ENCODE measurements around the gene PRDX5. TPM values are rescaled to one million over a fixed set of nuclear protein-coding genes. Genes with fewer than 3 reads are reported as not detected.
"Not testable (repeated sequence)": the region's sequence is repeated elsewhere in the genome, so short reads cannot be mapped to it uniquely, and the experiment has no call there.

Gene PRDX5
- total RNA-seq, 3 donors from 2014 or later: 78.3 to 96.8 (median 81.0) TPM

GRCh38 chr11:64322925-64323260 lies 5.0 kb downstream of the PRDX5 start:
- no peak for ATAC-seq
- H3K36me3 Mint-ChIP-seq (ENCODE audit: insufficient read depth): peaks cover 10% of the 10 kb centered on the region
- no peaks in the 10 kb centered on the region for H3K9me3 Mint-ChIP-seq
- DNase-seq: no peak
- H3K27me3 Mint-ChIP-seq (ENCODE audit: low read depth): no peaks in the 10 kb centered on the region
- no peak overlapping the region for H3K4me3 Mint-ChIP-seq
- H3K4me1 Mint-ChIP-seq (ENCODE audit: low read depth): peaks cover 12% of the 10 kb centered on the region

- Mint-ChIP-seq H3K36me3 (ENCODE audit: insufficient read depth) (peaks cover 10% of the 10 kb centered on the region), H3K4me3 (no peak overlapping the region), H3K27me3 (ENCODE audit: low read depth) (no peaks in the 10 kb centered on the region), H3K4me1 (ENCODE audit: low read depth) (peaks cover 9% of the 10 kb centered on the region), H3K9me3 (no peaks in the 10 kb centered on the region)
- DNase-seq (no peak), ATAC-seq (no peak)
These were observed 5.5 kb downstream of the PRDX5 start for GRCh38 chr11:64323373-64323772.

- not testable (repeated sequence) for H3K4me3 Mint-ChIP-seq; H3K4me1 Mint-ChIP-seq (ENCODE audit: low read depth); DNase-seq; H3K9me3 Mint-ChIP-seq; ATAC-seq; H3K27me3 Mint-ChIP-seq (ENCODE audit: low read depth); H3K36me3 Mint-ChIP-seq (ENCODE audit: insufficient read depth)
These were observed 6.1 kb downstream of the PRDX5 start for GRCh38 chr11:64323984-64324383.

- ATAC-seq (no peak), DNase-seq (no peak)
- Mint-ChIP-seq H3K4me3 (no peak overlapping the region), H3K9me3 (no peaks in the 10 kb centered on the region), H3K27me3 (ENCODE audit: low read depth) (no peaks in the 10 kb centered on the region), H3K4me1 (ENCODE audit: low read depth) (no peaks in the 10 kb centered on the region), H3K36me3 (ENCODE audit: insufficient read depth) (peaks cover 10% of the 10 kb centered on the region)
These were observed 7.0 kb downstream of the PRDX5 start for GRCh38 chr11:64324692-64325469.

- Mint-ChIP-seq H3K4me3 (no peak overlapping the region), H3K9me3 (no peaks in the 10 kb centered on the region), H3K36me3 (ENCODE audit: insufficient read depth) (no peaks in the 10 kb centered on the region), H3K4me1 (ENCODE audit: low read depth) (peaks cover 8% of the 10 kb centered on the region), H3K27me3 (ENCODE audit: low read depth) (no peaks in the 10 kb centered on the region)
- DNase-seq (no peak), ATAC-seq (no peak)
These were observed 9.5 kb downstream of the PRDX5 start for GRCh38 chr11:64327375-64327774.

- DNase-seq (no peak), ATAC-seq (no peak)
- Mint-ChIP-seq H3K4me1 (ENCODE audit: low read depth) (peaks cover 8% of the 10 kb centered on the region), H3K27me3 (ENCODE audit: low read depth) (no peaks in the 10 kb centered on the region), H3K9me3 (no peaks in the 10 kb centered on the region), H3K4me3 (no peak overlapping the region), H3K36me3 (ENCODE audit: insufficient read depth) (no peaks in the 10 kb centered on the region)
These were observed 10.1 kb downstream of the PRDX5 start for GRCh38 chr11:64327993-64328392.

- ATAC-seq: no peak
- Mint-ChIP-seq H3K4me1 (ENCODE audit: low read depth) (peaks cover 12% of the 10 kb centered on the region), H3K36me3 (ENCODE audit: insufficient read depth) (no peaks in the 10 kb centered on the region), H3K27me3 (ENCODE audit: low read depth) (no peaks in the 10 kb centered on the region), H3K9me3 (no peaks in the 10 kb centered on the region), H3K4me3 (no peak overlapping the region)
- no peak for DNase-seq
These were observed 13.0 kb downstream of the PRDX5 start for GRCh38 chr11:64330888-64331287.

GRCh38 chr11:64331569-64332371 lies 13.8 kb downstream of the PRDX5 start:
- DNase-seq: peak; percentile 62
- H3K4me3 Mint-ChIP-seq: peak overlapping the region; percentile 0
- H3K9me3 Mint-ChIP-seq: no peaks in the 10 kb centered on the region
- peaks cover 12% of the 10 kb centered on the region for H3K4me1 Mint-ChIP-seq (ENCODE audit: low read depth)
- H3K36me3 Mint-ChIP-seq (ENCODE audit: insufficient read depth): no peaks in the 10 kb centered on the region
- no peaks in the 10 kb centered on the region for H3K27me3 Mint-ChIP-seq (ENCODE audit: low read depth)
- peak; percentile 79 for ATAC-seq

GRCh38 chr11:64333556-64333955 lies 15.6 kb downstream of the PRDX5 start:
- Mint-ChIP-seq H3K9me3 (no peaks in the 10 kb centered on the region), H3K27me3 (ENCODE audit: low read depth) (no peaks in the 10 kb centered on the region), H3K4me1 (ENCODE audit: low read depth) (peaks cover 15% of the 10 kb centered on the region), H3K36me3 (ENCODE audit: insufficient read depth) (peaks cover 6% of the 10 kb centered on the region), H3K4me3 (no peak overlapping the region)
- DNase-seq (no peak), ATAC-seq (no peak)

GRCh38 chr11:64334764-64335735 lies 17.1 kb downstream of the PRDX5 start:
- no peak for DNase-seq
- no peaks in the 10 kb centered on the region for H3K9me3 Mint-ChIP-seq

GRCh38 chr11:64337538-64338249 lies 19.8 kb downstream of the PRDX5 start:
- no peaks in the 10 kb centered on the region for H3K27me3 Mint-ChIP-seq (ENCODE audit: low read depth)
- ATAC-seq (no peak), DNase-seq (no peak)
- peaks cover 9% of the 10 kb centered on the region for H3K36me3 Mint-ChIP-seq (ENCODE audit: insufficient read depth)
- no peaks in the 10 kb centered on the region for H3K9me3 Mint-ChIP-seq
- no peak overlapping the region for H3K4me3 Mint-ChIP-seq
- peaks cover 33% of the 10 kb centered on the region for H3K4me1 Mint-ChIP-seq (ENCODE audit: low read depth)

More at GRCh38 chr11:64334764-64335735, 17.1 kb downstream of the PRDX5 start:
- Mint-ChIP-seq H3K4me3 (no peak overlapping the region), H3K4me1 (ENCODE audit: low read depth) (peaks cover 27% of the 10 kb centered on the region), H3K27me3 (ENCODE audit: low read depth) (no peaks in the 10 kb centered on the region), H3K36me3 (ENCODE audit: insufficient read depth) (peaks cover 6% of the 10 kb centered on the region)
- ATAC-seq: peak; percentile 58 to 65

GRCh38 chr11:64338716-64339115 lies 20.8 kb downstream of the PRDX5 start:
- no peaks in the 10 kb centered on the region for H3K9me3 Mint-ChIP-seq
- DNase-seq: no peak
- no peak for ATAC-seq
- H3K36me3 Mint-ChIP-seq (ENCODE audit: insufficient read depth): peaks cover 9% of the 10 kb centered on the region
- H3K4me1 Mint-ChIP-seq (ENCODE audit: low read depth): peaks cover 33% of the 10 kb centered on the region
- H3K4me3 Mint-ChIP-seq: peak overlapping the region; percentile 88
- H3K27me3 Mint-ChIP-seq (ENCODE audit: low read depth): no peaks in the 10 kb centered on the region

- ATAC-seq (no peak), DNase-seq (no peak)
- Mint-ChIP-seq H3K9me3 (no peaks in the 10 kb centered on the region), H3K36me3 (ENCODE audit: insufficient read depth) (peaks cover 9% of the 10 kb centered on the region), H3K27me3 (ENCODE audit: low read depth) (no peaks in the 10 kb centered on the region), H3K4me3 (peak overlapping the region; percentile 88), H3K4me1 (ENCODE audit: low read depth) (peaks cover 33% of the 10 kb centered on the region)
These were observed 21.4 kb downstream of the PRDX5 start for GRCh38 chr11:64339286-64339685.
